ENCODE data around the gene CCDC167.

CCDC167 gene

GRCh38 chr6:37492991-37493660 is 6.6 kb downstream of the CCDC167 start:
- TF ChIP-seq GATA1 (IDR thresholded peaks at IDR 0.05; ENCODE audit: low read depth, low read length) (no peak), POLR2A (IDR thresholded peaks at IDR 0.05; ENCODE audit: low read length) (no peak)

DNA sequence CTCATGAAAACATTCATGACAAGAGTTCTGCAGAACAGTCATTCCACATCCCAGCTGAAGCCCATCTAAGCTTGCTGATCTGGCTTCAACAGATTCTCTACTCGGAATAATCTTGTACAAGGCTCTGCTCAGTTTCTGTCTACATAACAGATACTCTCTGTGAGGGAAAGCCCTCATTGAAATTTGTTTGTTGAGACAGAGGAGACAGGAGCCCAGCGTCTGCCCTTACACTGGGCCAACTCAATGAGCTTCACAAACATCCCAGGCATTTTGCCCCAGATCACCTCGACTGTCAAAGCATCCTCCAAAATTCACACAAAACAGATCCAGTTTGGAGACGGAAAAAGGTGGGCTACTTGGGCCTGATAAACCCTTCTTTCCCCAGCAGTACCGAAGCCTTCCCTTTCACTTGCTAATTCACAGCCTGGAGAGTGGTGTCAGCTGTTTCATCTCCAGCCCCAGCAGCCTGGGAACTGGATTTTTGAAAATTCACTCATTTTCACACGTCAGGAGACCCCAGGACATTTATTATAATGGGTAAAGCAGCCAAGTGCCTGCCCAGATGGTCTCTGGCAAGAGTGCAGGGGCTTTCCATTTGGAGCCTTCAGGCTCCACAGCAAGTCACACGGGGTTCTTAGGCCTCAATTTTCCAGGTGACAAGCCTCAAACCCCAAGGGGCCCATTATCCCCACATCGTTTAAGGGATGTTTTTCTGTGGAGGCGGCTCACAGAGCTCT is 7.3 kb downstream of the CCDC167 start:
- TF ChIP-seq GATA1 (IDR thresholded peaks at IDR 0.05; ENCODE audit: low read depth, low read length) (no peak), POLR2A (IDR thresholded peaks at IDR 0.05; ENCODE audit: low read length) (no peak)
- no peak for DNase-seq

More at GRCh38 chr6:37492991-37493660, 6.6 kb downstream of the CCDC167 start:
- no peak for DNase-seq

DNA sequence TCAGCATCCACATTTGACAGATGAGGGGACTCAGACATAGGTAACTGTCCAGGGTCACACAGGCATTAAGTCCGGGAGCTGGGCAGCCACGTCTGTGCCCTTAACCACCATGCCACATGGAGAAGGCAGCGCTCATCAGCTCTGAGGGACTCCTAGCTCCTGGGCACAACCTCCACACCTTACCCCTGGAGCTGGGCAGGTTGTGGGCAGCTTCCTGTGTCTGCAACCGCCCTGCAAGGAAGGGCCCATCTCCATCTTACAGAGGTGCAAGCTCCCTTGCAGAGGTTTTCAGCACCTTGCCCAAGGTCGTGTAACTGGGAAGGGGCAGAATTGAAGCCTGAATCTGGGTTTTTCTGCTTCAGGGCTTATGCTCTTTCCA is 7.9 kb downstream of the CCDC167 start:
- DNase-seq, result no peak
- TF ChIP-seq POLR2A (IDR thresholded peaks at IDR 0.05; ENCODE audit: low read length), result no peak
- no peak for TF ChIP-seq GATA1 (IDR thresholded peaks at IDR 0.05; ENCODE audit: low read depth, low read length)

DNA sequence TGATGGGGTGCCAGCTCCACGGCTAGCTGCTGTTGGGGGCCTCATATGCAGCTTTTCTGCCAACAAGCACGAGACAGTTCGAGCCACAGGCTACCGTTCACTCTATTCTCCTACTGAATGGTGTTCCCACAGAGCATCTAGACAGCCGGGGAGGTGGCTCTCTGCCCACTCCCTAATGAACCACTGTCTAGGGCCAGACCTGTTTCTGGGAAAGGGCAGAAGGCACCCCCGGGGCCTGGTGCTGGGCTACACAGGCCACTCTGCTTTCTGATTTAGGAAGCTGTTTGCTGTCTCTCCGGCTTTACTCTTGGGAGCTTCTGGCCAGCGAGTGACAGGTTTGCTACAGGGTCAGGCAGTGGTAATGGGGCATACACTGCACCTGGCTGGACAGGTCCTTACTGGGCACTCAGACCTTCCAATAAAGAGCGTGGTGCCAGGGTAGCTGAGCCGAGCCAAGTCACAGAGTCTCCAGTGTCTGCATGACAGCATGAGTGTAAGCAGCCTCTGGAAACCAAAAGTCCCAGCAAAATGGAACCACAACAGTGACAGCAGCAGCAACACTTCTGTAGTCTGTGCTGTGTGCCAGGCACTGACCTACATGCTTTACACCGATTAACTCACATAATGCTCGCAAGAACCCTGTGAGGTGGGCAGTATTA is 8.4 kb downstream of the CCDC167 start:
- no peak for DNase-seq
- TF ChIP-seq GATA1 (IDR thresholded peaks at IDR 0.05; ENCODE audit: low read depth, low read length) (no peak), POLR2A (IDR thresholded peaks at IDR 0.05; ENCODE audit: low read length) (no peak)

- TF ChIP-seq POLR2A (IDR thresholded peaks at IDR 0.05; ENCODE audit: low read length), result no peak
- TF ChIP-seq GATA1 (IDR thresholded peaks at IDR 0.05; ENCODE audit: low read depth, low read length), result no peak
- DNase-seq, result no peak
These were observed 9.0 kb downstream of the CCDC167 start for GRCh38 chr6:37490536-37491170.

GRCh38 chr6:37489697-37490336 is 9.9 kb downstream of the CCDC167 start:
- TF ChIP-seq POLR2A (IDR thresholded peaks at IDR 0.05; ENCODE audit: low read length), result no peak
- TF ChIP-seq GATA1 (IDR thresholded peaks at IDR 0.05; ENCODE audit: low read depth, low read length), result no peak
- peak; percentile 14 to 31 for DNase-seq

DNA sequence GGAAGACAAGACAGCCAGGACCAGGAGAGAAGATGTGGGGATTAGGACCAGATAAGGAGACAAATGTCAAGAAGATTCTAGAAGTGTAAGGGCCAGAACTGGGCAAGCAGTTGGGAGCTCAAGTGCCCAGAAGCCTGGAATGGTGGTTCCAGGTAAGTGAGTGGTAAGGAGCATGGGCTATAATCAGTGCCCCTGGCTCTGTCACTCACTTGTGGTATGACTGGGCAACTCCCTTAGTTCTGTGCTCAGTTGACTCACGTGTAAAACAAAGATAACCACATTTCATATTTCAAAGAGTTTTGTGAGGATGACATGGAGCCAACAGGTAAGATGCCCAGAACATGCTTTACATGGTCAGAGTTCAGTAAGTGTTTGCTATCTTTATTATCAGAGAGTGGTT is 11.2 kb downstream of the CCDC167 start:
- DNase-seq, result peak; percentile 30 to 37
- no peak for TF ChIP-seq GATA1 (IDR thresholded peaks at IDR 0.05; ENCODE audit: low read depth, low read length)
- TF ChIP-seq POLR2A (IDR thresholded peaks at IDR 0.05; ENCODE audit: low read length), result no peak

- no peak for DNase-seq
- TF ChIP-seq GATA1 (IDR thresholded peaks at IDR 0.05; ENCODE audit: low read depth, low read length) (no peak), POLR2A (IDR thresholded peaks at IDR 0.05; ENCODE audit: low read length) (no peak)
These were observed 11.9 kb downstream of the CCDC167 start for GRCh38 chr6:37487591-37488380.

GRCh38 chr6:37486121-37486839 is 13.4 kb downstream of the CCDC167 start:
- DNase-seq, result peak; percentile 60 to 74
- TF ChIP-seq POLR2A (IDR thresholded peaks at IDR 0.05; ENCODE audit: low read length), result no peak
- TF ChIP-seq GATA1 (IDR thresholded peaks at IDR 0.05; ENCODE audit: low read depth, low read length), result no peak

DNA sequence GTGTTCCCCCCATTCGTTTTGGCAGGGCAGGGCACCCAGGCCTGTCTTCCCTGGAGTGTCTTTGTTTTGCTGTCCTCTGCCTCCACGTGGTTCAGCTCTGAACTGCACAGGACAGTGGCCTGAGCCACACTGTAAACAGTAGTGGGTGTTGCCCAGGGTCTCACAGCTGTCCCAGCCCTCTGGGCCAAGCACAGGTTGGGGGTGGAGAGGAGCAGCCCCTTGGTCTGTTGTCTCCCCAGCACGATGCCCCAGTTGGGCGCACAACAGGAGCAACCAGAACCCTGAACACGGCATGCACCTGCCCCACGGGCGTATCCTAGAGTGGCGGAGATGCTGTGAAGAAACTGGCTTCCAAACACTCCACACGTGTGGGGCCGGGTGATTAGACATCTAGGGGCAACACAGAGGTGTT is 14.4 kb downstream of the CCDC167 start:
- peak; percentile 37 to 48 for DNase-seq
- TF ChIP-seq GATA1 (IDR thresholded peaks at IDR 0.05; ENCODE audit: low read depth, low read length) (no peak), POLR2A (IDR thresholded peaks at IDR 0.05; ENCODE audit: low read length) (no peak)

DNA sequence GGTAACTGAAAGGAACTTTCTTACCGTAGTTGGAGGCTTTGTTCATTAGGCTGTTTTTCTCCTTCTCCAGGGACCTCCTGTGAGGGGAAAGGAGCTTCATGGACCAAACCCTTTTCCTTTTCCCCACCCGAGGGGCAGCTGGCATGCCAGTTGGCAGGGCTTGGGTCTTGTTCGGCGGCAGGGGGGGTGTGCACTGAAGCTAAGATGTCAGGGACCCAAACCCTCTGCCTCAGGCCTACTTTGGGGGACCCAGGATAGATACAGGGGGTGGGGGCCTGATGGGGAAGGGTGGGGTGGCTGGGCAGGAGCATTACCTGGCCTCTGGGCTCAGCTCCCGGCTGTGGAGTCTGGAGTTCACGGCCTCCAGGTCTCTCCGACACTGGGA is 14.9 kb downstream of the CCDC167 start:
- no peak for DNase-seq
- TF ChIP-seq GATA1 (IDR thresholded peaks at IDR 0.05; ENCODE audit: low read depth, low read length), result no peak
- TF ChIP-seq POLR2A (IDR thresholded peaks at IDR 0.05; ENCODE audit: low read length), result no peak

Data from erythroblast (primary cell).